Mucosa of rectum (tissue), 2 donors: ENCODE measurements around the gene MED26.

Experiments used
- H3K27ac ChIP-seq, 2 donors: one replicate each; pipeline ENCODE4 v1.7.0; 2013; ENCODE audit warnings: inconsistent platforms in 2 of 2, low read depth in 2 of 2, low read length in 2 of 2
- H3K27me3 ChIP-seq, 2 donors: one replicate each; pipeline ENCODE4 v1.7.0; 2013; ENCODE audit warnings: low read length in 2 of 2; ENCODE audit not compliant: control insufficient read depth in 2 of 2, insufficient read depth in 2 of 2
- H3K36me3 ChIP-seq, 2 donors: one replicate each; pipeline ENCODE4 v1.7.0; 2013; ENCODE audit warnings: low read length in 2 of 2; ENCODE audit not compliant: control insufficient read depth in 2 of 2, insufficient read depth in 2 of 2
- H3K4me1 ChIP-seq, 2 donors: one replicate each; pipeline ENCODE4 v1.7.0; 2013; ENCODE audit warnings: low read length in 2 of 2, mild to moderate bottlenecking in 1 of 2; ENCODE audit not compliant: control insufficient read depth in 2 of 2, insufficient read depth in 2 of 2
- H3K4me3 ChIP-seq, 2 donors: one replicate each; pipeline ENCODE4 v1.7.0; 2013; ENCODE audit warnings: low read length in 2 of 2
- H3K9ac ChIP-seq, 2 donors: one replicate each; pipeline ENCODE4 v1.7.0; 2013; ENCODE audit warnings: low read length in 2 of 2, low read depth in 1 of 2, mild to moderate bottlenecking in 1 of 2
- H3K9me3 ChIP-seq, 2 donors: one replicate each; pipeline ENCODE4 v1.7.0; 2013; ENCODE audit warnings: low read length in 2 of 2; ENCODE audit not compliant: control insufficient read depth in 2 of 2
- donor health status: healthy.
- donor health status: Normal muscosa, but diverticular disease.

The MED26 gene

GRCh38 chr19:16661480-16662034, 33.6 kb upstream of the MED26 start:
- H3K4me3 ChIP-seq, result peak overlapping the region; percentile 82 to 97
- no peak overlapping the region for H3K27ac ChIP-seq
- peaks cover 17 to 23% of the 10 kb centered on the region in 2 donors for H3K4me1 ChIP-seq
- no peaks in the 10 kb centered on the region for H3K27me3 ChIP-seq
- no peaks in the 10 kb centered on the region for H3K9me3 ChIP-seq
- peaks cover 13 to 24% of the 10 kb centered on the region in 2 donors for H3K36me3 ChIP-seq
- peak overlapping the region; percentile 30 to 32 for H3K9ac ChIP-seq

- Histone ChIP-seq H3K4me1 (peaks cover 17 to 23% of the 10 kb centered on the region in 2 donors), H3K9ac (peak within 1 kb of the TSS; percentile 78 to 90)
Measured at GRCh38 chr19:16660763-16661479, 32.9 kb upstream of the MED26 start, which contains the start of gene TMEM38A. Gene TMEM38A (plus strand): TSS chr19:16661139. CDS start chr19:16661218, 79 bp downstream.

GRCh38 chr19:16659832-16660708, 32.1 kb upstream of the MED26 start, which contains the start of gene SMIM7:
Gene SMIM7 (minus strand): TSS chr19:16660144. CDS start chr19:16660110, 34 bp downstream.
- Histone ChIP-seq H3K4me1 (peaks cover 17 to 23% of the 10 kb centered on the region in 2 donors), H3K27ac (peak within 1 kb of the TSS; percentile 90 to 95), H3K9ac (peak within 1 kb of the TSS; percentile 78 to 90), H3K36me3 (peaks cover 21 to 37% of the 10 kb centered on the region in 2 donors), H3K4me3 (peak within 1 kb of the TSS; percentile 82 to 97), H3K27me3 (no peaks in the 10 kb centered on the region), H3K9me3 (no peaks in the 10 kb centered on the region)

More at GRCh38 chr19:16660763-16661479, 32.9 kb upstream of the MED26 start, which contains the start of gene TMEM38A:
- no peaks in the 10 kb centered on the region for H3K9me3 ChIP-seq
- peak within 1 kb of the TSS; percentile 82 to 97 for H3K4me3 ChIP-seq
- peaks cover 16 to 31% of the 10 kb centered on the region in 2 donors for H3K36me3 ChIP-seq
- peak within 1 kb of the TSS; percentile 90 to 95 for H3K27ac ChIP-seq
- no peaks in the 10 kb centered on the region for H3K27me3 ChIP-seq

- no peaks in the 10 kb centered on the region for H3K27me3 ChIP-seq
- H3K36me3 ChIP-seq, result peaks cover 24 to 43% of the 10 kb centered on the region in 2 donors
- H3K9ac ChIP-seq, result peak overlapping the region; percentile 78 to 90
- no peaks in the 10 kb centered on the region for H3K9me3 ChIP-seq
- H3K4me3 ChIP-seq, result peak overlapping the region; percentile 82 to 97
- peaks cover 17 to 23% of the 10 kb centered on the region in 2 donors for H3K4me1 ChIP-seq
- peak overlapping the region in 1 of 2 donors; percentile 95 for H3K27ac ChIP-seq
Measured at GRCh38 chr19:16659464-16659831, 31.4 kb upstream of the MED26 start.

- Histone ChIP-seq H3K27ac (no peak overlapping the region), H3K9ac (no peak overlapping the region), H3K4me3 (no peak overlapping the region), H3K4me1 (peaks cover 17 to 19% of the 10 kb centered on the region in 2 donors), H3K36me3 (peaks cover 40 to 63% of the 10 kb centered on the region in 2 donors), H3K9me3 (no peaks in the 10 kb centered on the region), H3K27me3 (no peaks in the 10 kb centered on the region)
Measured at GRCh38 chr19:16657384-16657783, 29.4 kb upstream of the MED26 start.

- no peaks in the 10 kb centered on the region for H3K27me3 ChIP-seq
Measured at GRCh38 chr19:16655727-16656126, 27.7 kb upstream of the MED26 start.

GRCh38 chr19:16654627-16655026, 26.6 kb upstream of the MED26 start:
- Histone ChIP-seq H3K4me1 (peaks cover 13 to 15% of the 10 kb centered on the region in 2 donors), H3K27me3 (no peaks in the 10 kb centered on the region), H3K36me3 (peaks cover 57 to 81% of the 10 kb centered on the region in 2 donors), H3K9me3 (no peaks in the 10 kb centered on the region), H3K27ac (no peak overlapping the region), H3K9ac (no peak overlapping the region), H3K4me3 (no peak overlapping the region)

More at GRCh38 chr19:16655727-16656126, 27.7 kb upstream of the MED26 start:
- Histone ChIP-seq H3K36me3 (peaks cover 55 to 79% of the 10 kb centered on the region in 2 donors), H3K9ac (no peak overlapping the region), H3K4me1 (peaks cover 17 to 19% of the 10 kb centered on the region in 2 donors), H3K27ac (no peak overlapping the region), H3K4me3 (no peak overlapping the region), H3K9me3 (no peaks in the 10 kb centered on the region)

- Histone ChIP-seq H3K9ac (no peak overlapping the region), H3K36me3 (peaks cover 57 to 82% of the 10 kb centered on the region in 2 donors), H3K9me3 (no peaks in the 10 kb centered on the region), H3K27me3 (no peaks in the 10 kb centered on the region), H3K27ac (no peak overlapping the region), H3K4me1 (peaks cover 10 to 12% of the 10 kb centered on the region in 2 donors), H3K4me3 (no peak overlapping the region)
Measured at GRCh38 chr19:16654140-16654539, 26.1 kb upstream of the MED26 start.

- Histone ChIP-seq H3K4me1 (peaks cover under 1 to 2% of the 10 kb centered on the region in 2 donors), H3K9ac (no peak overlapping the region), H3K36me3 (peaks cover 56 to 79% of the 10 kb centered on the region in 2 donors), H3K4me3 (no peak overlapping the region), H3K9me3 (no peaks in the 10 kb centered on the region), H3K27me3 (no peaks in the 10 kb centered on the region), H3K27ac (no peak overlapping the region)
Measured at GRCh38 chr19:16652854-16653253, 24.9 kb upstream of the MED26 start.
